HG02981 (cell line): ENCODE data around the gene LYPD4.
"Not testable (repeated sequence)": the region's sequence is repeated elsewhere in the genome, so short reads cannot be mapped to it uniquely, and the experiment has no call there.

Experiments
- ATAC-seq: cut with Tn5 transposase; IDR thresholded peaks from one replicate; pipeline ENCODE4 v1.9.1; 2021; ENCODE audit warnings: mild to moderate bottlenecking, moderate library complexity; ENCODE audit not compliant: unreplicated experiment

The LYPD4 gene

GRCh38 chr19:41802770-41803169, 41.7 kb downstream of the LYPD4 start:
- no peak for ATAC-seq

- no peak for ATAC-seq
Measured at GRCh38 chr19:41801792-41802211, 42.7 kb downstream of the LYPD4 start.

GRCh38 chr19:41801031-41801430, 43.5 kb downstream of the LYPD4 start:
- no peak for ATAC-seq

- ATAC-seq = no peak
Measured at GRCh38 chr19:41799444-41800000, 45.0 kb downstream of the LYPD4 start.

- no peak for ATAC-seq
Measured at GRCh38 chr19:41796901-41797300, 47.6 kb downstream of the LYPD4 start.

GRCh38 chr19:41796362-41796761, 48.1 kb downstream of the LYPD4 start, which contains the start of gene CEACAM3:
CEACAM3 (plus strand) TSS chr19:41796587; CDS start chr19:41796678, 91 bp downstream.
- ATAC-seq = no peak

- no peak for ATAC-seq
Measured at GRCh38 chr19:41795031-41795461, 49.4 kb downstream of the LYPD4 start.

- ATAC-seq = no peak
Measured at GRCh38 chr19:41793414-41793727, 51.1 kb downstream of the LYPD4 start.

GRCh38 chr19:41792513-41793413, 51.7 kb downstream of the LYPD4 start:
- no peak for ATAC-seq

GRCh38 chr19:41789053-41789452, 55.4 kb downstream of the LYPD4 start:
- not testable (repeated sequence) for ATAC-seq

GRCh38 chr19:41788518-41788917, 56.0 kb downstream of the LYPD4 start:
- not testable (repeated sequence) for ATAC-seq
